ENCODE data around the gene SMAP1. TPM values are rescaled to one million over a fixed set of nuclear protein-coding genes. Genes with fewer than 3 reads are reported as not detected.
"Not testable (repeated sequence)": the region's sequence is repeated elsewhere in the genome, so short reads cannot be mapped to it uniquely, and the experiment has no call there.

Gene SMAP1
- total and polyA plus RNA-seq, 9 of the 15 experiments (the other 6 are each of a cell fraction or from before 2014, with no cell fraction given) = 11.4 to 26.4 (median 15.5) TPM

DNA sequence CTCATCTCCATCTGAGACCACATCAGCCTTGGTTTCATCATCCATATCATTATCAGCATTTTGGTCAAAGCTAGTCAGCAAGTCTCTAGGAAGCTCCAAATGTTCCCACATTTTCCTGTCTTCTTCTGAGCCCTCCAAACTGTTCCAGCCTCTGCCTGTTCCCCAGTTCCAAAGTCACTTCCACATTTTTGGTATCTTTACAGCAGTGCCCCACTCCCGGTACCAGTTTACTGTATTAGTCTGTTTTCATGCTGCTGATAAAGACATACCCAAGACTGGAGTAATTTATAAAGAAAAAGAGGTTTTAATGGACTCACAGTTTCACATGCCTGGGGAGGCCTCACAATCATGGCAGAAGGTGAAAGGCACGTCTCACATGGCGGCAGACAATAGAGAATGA lies 74.8 kb downstream of the SMAP1 start:
- H3K4me3 ChIP-seq; H3K27ac ChIP-seq (ENCODE audit: extremely low read depth, low read depth, low read length); DNase-seq (ENCODE audit: extremely low read depth in 1 of 4, low spot score in 3 of 4); FAIRE-seq; CTCF ChIA-PET (ENCODE audit: low intra/inter-chr PET ratio); ATAC-seq; H3K79me2 ChIP-seq (ENCODE audit: control insufficient read depth, insufficient read depth, low read length); H3K4me1 ChIP-seq (replicated peaks in 1 of 2; ENCODE audit: control insufficient read depth in 2 of 2, insufficient read depth in 2 of 2, low read length in 2 of 2); H4K20me1 ChIP-seq (replicated peaks; ENCODE audit: control insufficient read depth, insufficient read depth, low read length); in situ Hi-C loops (cut with MboI); H3K4me2 ChIP-seq (ENCODE audit: insufficient read depth, low read length); H3K9me3 ChIP-seq (replicated peaks; ENCODE audit: control insufficient read depth, insufficient read depth, low read depth, low read length); H3K27me3 ChIP-seq (ENCODE audit: control insufficient read depth in 2 of 2, insufficient read depth in 2 of 2, low read length in 2 of 2); H2AFZ ChIP-seq (ENCODE audit: low read depth, low read length); BruUV-seq (replicated peaks); H3K9me1 ChIP-seq (ENCODE audit: control insufficient read depth, insufficient read depth, low read length); H3K36me3 ChIP-seq (ENCODE audit: control insufficient read depth, insufficient read depth, low read length); intact Hi-C loops (cut with micrococcal nuclease); H3K9ac ChIP-seq (ENCODE audit: insufficient read depth in 1 of 2, low read depth in 2 of 2, low read length in 2 of 2): not testable (repeated sequence)
- TF ChIP-seq ZNF707 (CRISPR knock-in tag; conservative IDR thresholded peaks at IDR 0.05) = peak; percentile 85
- POLR2A ChIA-PET = interaction anchor here (0.7 to 1.2 kb wide), 2 partner anchors 12 to 274 kb away, joined by 3 read pairs; no protein-coding TSS in a partner anchor
- 31% methylated on average over 3 of the region's 3 CpGs for WGBS (ENCODE audit: insufficient coverage, low coverage, missing lambda C conversion rate)

GRCh38 chr6:70753870-70754380 lies 86.2 kb downstream of the SMAP1 start:
- ATAC-seq = no peak
- CTCF ChIA-PET (ENCODE audit: low intra/inter-chr PET ratio) = no interaction called here

More at GRCh38 chr6:70753870-70754380, 86.2 kb downstream of the SMAP1 start:
- H3K27ac ChIP-seq (ENCODE audit: extremely low read depth, low read depth, low read length) = no peak overlapping the region
- BruUV-seq (replicated peaks) = no TSS peak
- no peaks in the 10 kb centered on the region for H3K36me3 ChIP-seq (ENCODE audit: control insufficient read depth, insufficient read depth, low read length)
- in situ Hi-C loops (cut with MboI) = no loop called here
- no peak overlapping the region for H3K9ac ChIP-seq (ENCODE audit: insufficient read depth in 1 of 2, low read depth in 2 of 2, low read length in 2 of 2)
- H3K4me1 ChIP-seq (replicated peaks in 1 of 2; ENCODE audit: control insufficient read depth in 2 of 2, insufficient read depth in 2 of 2, low read length in 2 of 2) = no peaks in the 10 kb centered on the region
- no peak overlapping the region for H3K4me2 ChIP-seq (ENCODE audit: insufficient read depth, low read length)
- H3K9me3 ChIP-seq (replicated peaks; ENCODE audit: control insufficient read depth, insufficient read depth, low read depth, low read length) = no peaks in the 10 kb centered on the region
- 42% methylated on average over 1 of the region's 1 CpG for WGBS (ENCODE audit: insufficient coverage, low coverage, missing lambda C conversion rate)
- intact Hi-C loops (cut with micrococcal nuclease) = no loop called here
- no peak for DNase-seq (ENCODE audit: extremely low read depth in 1 of 4, low spot score in 3 of 4)
- POLR2A ChIA-PET = no interaction called here
- FAIRE-seq = no peak
- H3K27me3 ChIP-seq (ENCODE audit: control insufficient read depth in 2 of 2, insufficient read depth in 2 of 2, low read length in 2 of 2) = no peaks in the 10 kb centered on the region
- H3K4me3 ChIP-seq = no peak overlapping the region
- H3K9me1 ChIP-seq (ENCODE audit: control insufficient read depth, insufficient read depth, low read length) = no peaks in the 10 kb centered on the region
- TF ChIP-seq NELFE (IDR thresholded peaks at IDR 0.05; ENCODE audit: insufficient read depth, insufficient read length) (no peak), ZNF143 (CRISPR knock-in tag; IDR thresholded peaks at IDR 0.05) (no peak), CCAR2 (IDR thresholded peaks at IDR 0.05; ENCODE audit: low read depth, low read length) (no peak), MIER1 (IDR thresholded peaks at IDR 0.05; ENCODE audit: low read depth) (no peak), GTF2E2 (tag; IDR thresholded peaks at IDR 0.05) (no peak), ZFP36 (IDR thresholded peaks at IDR 0.05; ENCODE audit: low read depth, low read length, partially characterized antibody) (no peak), PHB (CRISPR knock-in tag; IDR thresholded peaks at IDR 0.05) (no peak), ZNF696 (CRISPR knock-in tag; conservative IDR thresholded peaks at IDR 0.05) (no peak), TFAM (CRISPR knock-in tag; conservative IDR thresholded peaks at IDR 0.05) (no peak), ZNF133 (CRISPR knock-in tag; IDR thresholded peaks at IDR 0.05) (no peak), ZNF75A (CRISPR knock-in tag; IDR thresholded peaks at IDR 0.05) (no peak)
- TF ChIP-seq, protein P1, sequence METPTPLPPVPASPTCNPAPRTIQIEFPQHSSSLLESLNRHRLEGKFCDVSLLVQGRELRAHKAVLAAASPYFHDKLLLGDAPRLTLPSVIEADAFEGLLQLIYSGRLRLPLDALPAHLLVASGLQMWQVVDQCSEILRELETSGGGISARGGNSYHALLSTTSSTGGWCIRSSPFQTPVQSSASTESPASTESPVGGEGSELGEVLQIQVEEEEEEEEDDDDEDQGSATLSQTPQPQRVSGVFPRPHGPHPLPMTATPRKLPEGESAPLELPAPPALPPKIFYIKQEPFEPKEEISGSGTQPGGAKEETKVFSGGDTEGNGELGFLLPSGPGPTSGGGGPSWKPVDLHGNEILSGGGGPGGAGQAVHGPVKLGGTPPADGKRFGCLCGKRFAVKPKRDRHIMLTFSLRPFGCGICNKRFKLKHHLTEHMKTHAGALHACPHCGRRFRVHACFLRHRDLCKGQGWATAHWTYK (CRISPR knock-in tag; IDR thresholded peaks at IDR 0.05) = no peak
- TF ChIP-seq, protein P2, sequence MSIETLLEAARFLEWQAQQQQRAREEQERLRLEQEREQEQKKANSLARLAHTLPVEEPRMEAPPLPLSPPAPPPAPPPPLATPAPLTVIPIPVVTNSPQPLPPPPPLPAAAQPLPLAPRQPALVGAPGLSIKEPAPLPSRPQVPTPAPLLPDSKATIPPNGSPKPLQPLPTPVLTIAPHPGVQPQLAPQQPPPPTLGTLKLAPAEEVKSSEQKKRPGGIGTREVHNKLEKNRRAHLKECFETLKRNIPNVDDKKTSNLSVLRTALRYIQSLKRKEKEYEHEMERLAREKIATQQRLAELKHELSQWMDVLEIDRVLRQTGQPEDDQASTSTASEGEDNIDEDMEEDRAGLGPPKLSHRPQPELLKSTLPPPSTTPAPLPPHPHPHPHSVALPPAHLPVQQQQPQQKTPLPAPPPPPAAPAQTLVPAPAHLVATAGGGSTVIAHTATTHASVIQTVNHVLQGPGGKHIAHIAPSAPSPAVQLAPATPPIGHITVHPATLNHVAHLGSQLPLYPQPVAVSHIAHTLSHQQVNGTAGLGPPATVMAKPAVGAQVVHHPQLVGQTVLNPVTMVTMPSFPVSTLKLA (conservative IDR thresholded peaks at IDR 0.05) = no peak
- H4K20me1 ChIP-seq (replicated peaks; ENCODE audit: control insufficient read depth, insufficient read depth, low read length) = no peaks in the 10 kb centered on the region
- H2AFZ ChIP-seq (ENCODE audit: low read depth, low read length) = no peak overlapping the region
- no peaks in the 10 kb centered on the region for H3K79me2 ChIP-seq (ENCODE audit: control insufficient read depth, insufficient read depth, low read length)

Measured in K562 (cell line).